GM19099 (cell line): ENCODE measurements around the gene TRIM13.

Source experiments
- POLR2A ChIP-seq: IDR thresholded peaks from 3 replicates; pipeline ENCODE4 v1.6.1; 2011; ENCODE audit warnings: low read depth; ENCODE audit not compliant: insufficient read length; ENCODE audit errors: extremely low read depth

TRIM13 gene

DNA sequence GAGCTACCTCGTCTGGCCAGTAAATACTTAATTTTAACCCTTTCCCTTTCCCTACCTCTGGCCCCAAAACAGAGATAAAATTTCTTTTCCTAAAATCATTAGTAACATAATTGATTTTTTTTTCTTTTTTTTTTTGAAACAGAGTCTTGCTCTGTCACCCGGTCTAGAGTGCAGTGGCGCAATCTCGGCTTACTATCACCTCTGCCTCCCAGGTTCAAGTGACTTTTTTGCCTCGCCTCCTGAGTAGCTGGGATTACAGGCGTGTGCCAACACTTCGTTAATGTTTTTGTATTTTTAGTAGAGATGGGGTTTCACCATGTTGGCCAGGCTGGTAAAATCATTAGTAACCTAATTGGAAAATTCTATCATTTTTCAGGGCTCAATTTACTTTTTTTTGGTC lies 10.4 kb upstream of the TRIM13 start:
- no peak for TF ChIP-seq POLR2A

DNA sequence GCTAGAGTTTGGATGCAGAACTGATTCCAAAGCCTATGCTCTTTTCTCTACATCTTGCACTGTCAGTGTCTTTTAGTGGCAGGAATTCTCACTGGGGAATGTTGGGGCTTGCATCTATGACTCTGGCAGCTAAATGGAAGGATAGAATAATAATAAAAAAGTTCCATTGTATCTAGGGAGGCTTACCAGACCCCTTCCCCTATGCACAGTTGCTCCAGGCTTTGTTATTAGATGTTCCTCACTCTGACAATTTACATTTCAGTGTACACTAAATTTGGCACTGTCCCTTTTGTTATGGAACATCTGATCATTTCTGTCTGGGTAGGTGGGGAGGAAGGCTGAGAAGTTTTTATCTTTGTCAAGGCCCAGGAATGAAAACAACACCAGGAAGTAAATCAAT lies 3.7 kb upstream of the TRIM13 start:
- no peak for TF ChIP-seq POLR2A

DNA sequence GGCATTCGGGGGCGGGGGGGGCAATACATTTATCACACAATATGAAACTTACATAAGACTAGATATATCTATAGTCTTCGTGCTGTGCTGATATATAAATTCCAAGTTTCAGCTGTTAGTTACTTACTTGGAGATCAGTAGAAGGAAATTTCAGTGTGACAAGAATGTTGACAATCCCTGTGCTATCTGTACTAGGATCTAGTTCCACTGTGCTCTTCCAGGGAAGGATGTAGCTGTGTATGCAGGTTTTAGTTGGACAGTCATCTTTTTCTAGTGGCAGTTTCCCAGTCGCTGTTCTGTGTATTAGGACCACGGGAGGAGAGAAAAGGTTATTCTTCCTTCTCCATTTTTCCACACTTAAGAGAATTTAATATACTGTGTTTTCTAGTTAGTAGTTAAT lies 3.2 kb upstream of the TRIM13 start:
- TF ChIP-seq POLR2A, result no peak

DNA sequence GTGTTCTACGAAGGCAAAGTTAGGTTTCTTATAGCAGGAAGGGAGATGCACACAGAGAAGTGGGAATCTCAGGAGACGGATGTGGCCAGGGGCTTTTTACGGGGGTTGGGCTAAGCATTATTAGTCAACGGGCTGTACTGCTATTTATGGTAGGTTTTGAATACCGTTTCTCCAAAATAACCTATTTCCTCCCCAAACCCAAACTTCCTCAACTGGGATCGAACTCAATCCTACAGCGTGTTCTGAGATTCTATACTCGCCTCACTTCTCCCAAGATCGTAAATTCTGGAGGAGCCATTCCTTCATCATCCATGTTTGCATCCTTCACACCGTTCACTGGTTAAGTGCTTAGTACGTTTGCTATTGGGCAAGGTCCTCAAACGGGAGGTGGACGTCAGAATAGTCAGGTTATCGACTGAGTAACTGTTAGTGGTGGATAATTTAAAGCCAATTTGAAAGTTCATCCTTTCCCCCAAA lies 1.2 kb upstream of the TRIM13 start:
- no peak for TF ChIP-seq POLR2A

DNA sequence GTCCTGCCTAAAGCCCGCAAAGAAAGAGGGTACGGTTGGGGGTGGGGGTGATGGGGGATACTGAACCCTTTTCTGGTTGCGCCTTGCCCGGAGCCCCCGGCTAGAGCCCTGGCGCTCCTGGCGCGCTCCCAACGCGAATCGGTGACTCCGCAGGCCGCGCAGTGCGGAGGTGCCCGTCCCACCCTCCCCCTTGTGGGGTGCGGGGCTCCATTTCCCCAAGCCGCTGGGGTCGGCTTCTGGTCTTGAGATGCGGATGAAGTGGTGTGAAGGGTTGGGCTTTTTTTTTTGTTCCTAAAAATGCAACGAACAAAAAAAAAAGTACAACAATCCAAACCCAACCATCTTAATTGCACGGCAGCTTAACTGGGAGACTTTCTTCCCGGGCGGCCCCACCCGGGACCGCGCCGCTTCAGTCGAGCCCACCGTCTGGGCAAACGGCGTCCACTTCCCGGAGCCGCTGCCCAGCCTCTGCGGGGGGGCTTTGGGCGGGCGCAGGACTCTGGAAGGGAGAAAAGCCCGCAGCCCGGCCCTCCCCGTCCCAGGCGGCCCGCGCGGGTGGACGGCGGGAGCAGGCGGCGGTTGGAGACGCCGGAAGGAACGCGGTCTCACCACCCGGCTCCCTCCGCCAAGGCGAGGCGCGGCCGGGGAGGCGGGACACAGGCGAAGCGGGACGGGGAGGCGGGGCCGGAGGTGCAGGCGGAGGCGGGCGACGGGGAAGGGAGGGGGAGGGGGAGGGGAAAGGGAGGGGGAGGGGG lies 504 bp upstream of the TRIM13 start:
- peak; percentile 68 for TF ChIP-seq POLR2A

DNA sequence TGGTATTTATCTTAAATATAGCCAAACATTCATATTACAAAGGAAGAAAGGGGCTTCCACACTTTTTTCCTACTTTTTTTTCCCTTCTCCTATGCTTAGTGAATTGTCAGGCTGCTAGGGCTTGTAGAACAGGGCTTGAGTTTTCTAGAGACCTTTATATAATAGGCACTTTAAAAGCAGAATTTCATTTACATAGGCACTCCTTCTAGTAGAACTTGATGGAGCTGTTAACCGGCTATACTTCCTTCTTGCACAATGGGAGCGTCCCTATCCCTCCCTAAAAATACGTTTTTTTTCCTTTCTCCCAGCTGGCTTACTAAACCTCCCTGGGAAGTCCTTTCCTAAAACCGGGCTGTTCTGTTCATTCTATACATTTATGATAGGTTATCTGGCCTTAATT lies 1.1 kb downstream of the TRIM13 start:
- TF ChIP-seq POLR2A, result no peak

DNA sequence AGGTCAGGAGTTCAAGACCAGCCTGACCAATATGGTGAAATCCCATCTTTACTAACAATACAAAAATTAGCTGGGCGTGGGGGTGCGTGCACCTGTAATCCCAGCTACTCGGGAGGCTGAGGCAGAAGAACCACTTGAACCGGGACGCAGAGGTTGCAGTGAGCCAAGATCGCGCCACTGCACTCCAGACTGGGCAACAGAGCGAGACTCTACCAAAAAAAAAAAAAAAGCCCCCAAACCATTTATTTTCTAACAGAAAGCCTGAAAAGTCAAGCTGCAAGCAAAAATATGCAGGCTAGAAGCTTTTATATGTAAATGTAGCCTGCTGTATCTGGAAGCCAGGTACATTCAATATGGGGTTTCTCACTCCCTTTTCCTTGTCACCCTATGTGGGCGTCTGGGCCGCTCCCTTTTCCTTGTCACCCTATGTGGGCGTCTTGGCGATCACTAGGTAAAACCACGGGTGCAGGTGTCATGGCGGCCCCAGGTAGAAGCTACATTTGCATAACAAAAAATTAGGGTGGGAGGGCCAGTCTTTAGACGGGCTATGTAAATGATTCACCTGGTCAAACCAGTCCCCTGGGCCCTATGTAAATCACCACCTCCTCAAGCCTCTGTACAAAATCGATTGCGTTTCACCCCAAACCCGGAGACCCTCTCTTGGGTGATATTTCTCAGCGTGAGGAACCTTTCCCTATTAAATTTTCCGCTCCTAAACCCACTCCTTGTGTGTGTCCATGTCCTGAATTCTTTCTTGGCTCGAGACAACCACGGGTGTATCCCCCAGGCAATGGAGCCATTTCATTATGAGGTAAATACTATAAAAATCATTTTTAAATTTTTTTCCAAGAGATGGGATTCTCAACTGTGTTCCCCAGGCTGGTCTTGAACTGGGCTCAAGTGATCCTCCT lies 2.1 kb downstream of the TRIM13 start:
- TF ChIP-seq POLR2A, result no peak

DNA sequence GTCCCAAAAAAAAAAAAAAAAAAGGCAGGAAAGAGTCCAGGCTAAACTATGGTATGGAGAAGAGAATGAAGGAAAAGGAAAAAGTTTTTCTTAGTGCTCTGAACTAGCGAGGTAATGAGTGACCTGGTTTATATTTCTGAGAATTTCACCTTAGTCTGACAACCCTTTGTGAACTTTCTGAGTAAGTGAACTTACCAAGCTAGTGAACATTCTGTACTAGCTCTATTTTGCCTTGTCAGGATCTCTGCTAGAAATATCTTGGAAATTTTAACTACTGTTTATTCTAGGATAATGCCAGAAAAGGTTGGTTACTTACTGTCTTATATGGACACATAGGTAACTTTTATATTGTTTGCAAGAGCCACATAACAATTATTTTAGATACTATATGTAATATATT lies 4.4 kb downstream of the TRIM13 start:
- no peak for TF ChIP-seq POLR2A

DNA sequence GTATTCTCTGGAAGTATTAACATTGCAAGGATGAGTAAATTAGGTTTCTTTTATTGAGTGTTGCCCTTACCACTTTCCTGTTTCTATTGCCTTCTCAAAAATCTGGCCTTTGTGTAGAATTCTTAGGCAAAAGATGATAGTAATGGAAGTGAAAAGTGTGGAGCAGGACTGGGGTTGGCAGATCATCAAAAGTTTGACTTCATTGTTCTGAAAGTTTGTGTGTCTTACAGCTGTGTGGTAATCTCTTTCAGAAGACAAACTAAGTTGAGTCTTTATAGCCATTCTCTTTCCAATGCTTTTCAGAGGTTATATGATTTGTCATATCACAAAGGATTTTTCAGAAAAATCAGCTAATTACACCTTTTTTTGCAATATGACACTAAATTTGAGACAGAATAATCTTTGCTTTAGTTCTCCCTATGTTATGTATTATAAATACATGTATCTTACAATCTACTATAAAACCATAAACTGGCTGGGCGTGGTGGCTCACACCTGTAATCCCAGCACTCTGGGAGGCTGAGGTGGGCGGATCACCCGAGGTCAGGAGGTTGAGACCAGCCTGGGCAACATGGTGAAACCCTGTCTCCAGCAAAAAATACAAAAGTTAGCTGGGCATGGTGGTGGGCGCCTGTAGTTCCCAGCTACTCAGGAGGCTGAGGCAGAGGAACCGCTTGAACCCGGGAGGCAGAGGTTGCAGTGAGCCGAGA lies 9.7 kb downstream of the TRIM13 start:
- no peak for TF ChIP-seq POLR2A

DNA sequence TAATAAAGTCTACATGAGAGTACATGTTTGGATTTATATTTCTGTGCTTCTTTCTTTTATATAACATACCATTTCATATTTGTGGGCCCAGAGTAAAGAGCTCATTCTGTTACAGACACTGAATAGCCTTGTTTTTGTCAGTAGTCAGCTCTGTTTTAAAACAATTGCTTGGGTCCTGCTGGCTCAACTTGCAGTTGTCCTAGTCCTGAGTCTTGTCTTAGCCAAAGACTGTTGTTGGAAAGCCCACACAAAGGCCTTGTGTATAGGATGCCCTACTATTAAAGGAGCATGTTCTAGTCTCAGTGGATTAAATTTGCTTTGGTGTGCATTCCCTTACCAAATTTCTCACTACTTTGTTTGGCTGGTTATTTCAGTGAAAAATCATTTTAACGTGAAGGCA lies 14.6 kb downstream of the TRIM13 start:
- no peak for TF ChIP-seq POLR2A

DNA sequence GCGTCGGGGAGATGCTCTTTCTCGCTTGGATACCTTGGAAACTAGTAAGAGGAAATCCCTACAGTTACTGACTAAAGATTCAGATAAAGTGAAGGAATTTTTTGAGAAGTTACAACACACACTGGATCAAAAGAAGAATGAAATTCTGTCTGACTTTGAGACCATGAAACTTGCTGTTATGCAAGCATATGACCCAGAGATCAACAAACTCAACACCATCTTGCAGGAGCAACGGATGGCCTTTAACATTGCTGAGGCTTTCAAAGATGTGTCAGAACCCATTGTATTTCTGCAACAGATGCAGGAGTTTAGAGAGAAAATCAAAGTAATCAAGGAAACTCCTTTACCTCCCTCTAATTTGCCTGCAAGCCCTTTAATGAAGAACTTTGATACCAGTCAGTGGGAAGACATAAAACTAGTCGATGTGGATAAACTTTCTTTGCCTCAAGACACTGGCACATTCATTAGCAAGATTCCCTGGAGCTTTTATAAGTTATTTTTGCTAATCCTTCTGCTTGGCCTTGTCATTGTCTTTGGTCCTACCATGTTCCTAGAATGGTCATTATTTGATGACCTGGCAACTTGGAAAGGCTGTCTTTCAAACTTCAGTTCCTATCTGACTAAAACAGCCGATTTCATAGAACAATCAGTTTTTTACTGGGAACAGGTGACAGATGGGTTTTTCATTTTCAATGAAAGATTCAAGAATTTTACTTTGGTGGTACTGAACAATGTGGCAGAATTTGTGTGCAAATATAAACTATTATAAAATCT lies 15.7 kb downstream of the TRIM13 start:
- TF ChIP-seq POLR2A, result no peak

DNA sequence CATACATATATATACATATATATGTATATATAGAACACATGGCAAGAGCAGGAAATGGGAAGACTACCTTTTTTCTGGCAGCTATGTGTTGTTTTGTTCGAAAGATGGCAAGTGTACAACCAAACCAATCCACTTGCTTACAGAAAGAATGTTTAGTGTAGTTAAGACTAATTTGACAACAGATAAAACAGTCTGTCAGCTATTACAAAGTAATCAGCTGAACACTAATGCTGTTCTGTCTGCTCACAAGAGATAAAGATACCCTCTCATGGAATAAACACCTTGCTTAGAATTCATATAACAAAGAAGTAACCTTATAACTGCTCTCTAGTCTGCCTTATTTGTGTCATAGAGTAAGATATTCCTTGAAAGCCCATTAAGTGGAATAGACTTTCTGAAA lies 17.5 kb downstream of the TRIM13 start:
- no peak for TF ChIP-seq POLR2A

DNA sequence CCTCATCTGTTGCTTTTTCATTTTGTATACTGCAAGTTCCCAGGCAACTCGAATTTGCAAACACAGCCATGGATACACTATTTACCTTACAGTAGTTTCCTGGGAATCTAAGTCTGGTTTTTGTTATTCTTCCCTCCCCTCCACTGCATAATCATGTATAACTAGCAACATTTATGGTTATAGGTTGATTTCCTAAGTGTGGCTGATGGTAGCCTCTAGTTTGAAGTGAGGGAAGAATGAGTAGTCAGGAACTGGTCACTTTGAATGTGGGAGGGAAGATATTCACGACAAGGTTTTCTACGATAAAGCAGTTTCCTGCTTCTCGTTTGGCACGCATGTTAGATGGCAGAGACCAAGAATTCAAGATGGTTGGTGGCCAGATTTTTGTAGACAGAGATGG lies 18.4 kb downstream of the TRIM13 start, which contains the start of gene KCNRG:
Gene KCNRG (plus strand): TSS at position 187 of the 400 bp plus-strand sequence. CDS start 50 bp downstream, at position 237.
- no peak for TF ChIP-seq POLR2A

DNA sequence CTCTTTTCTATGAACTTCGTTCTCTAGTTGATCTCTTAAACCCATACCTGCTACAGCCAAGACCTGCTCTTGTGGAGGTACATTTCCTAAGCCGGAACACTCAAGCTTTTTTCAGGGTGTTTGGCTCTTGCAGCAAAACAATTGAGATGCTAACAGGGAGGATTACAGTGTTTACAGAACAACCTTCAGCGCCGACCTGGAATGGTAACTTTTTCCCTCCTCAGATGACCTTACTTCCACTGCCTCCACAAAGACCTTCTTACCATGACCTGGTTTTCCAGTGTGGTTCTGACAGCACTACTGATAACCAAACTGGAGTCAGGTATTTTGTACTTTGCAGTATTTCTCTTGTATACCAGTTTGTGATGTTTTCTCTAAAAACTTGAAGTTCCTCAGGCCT lies 18.9 kb downstream of the TRIM13 start:
- TF ChIP-seq POLR2A, result no peak
